DND-41 (cell line): ENCODE measurements around the gene TCERG1L.

Experiments
- ATAC-seq: fragments of 200-7000 bp; cut with Tn5 transposase; 3 replicates; pipeline ENCODE4 v1.9.1; 2021; ENCODE audit warnings: low read depth; ENCODE audit not compliant: insufficient read depth
- DNase-seq: peaks from one replicate; pipeline ENCODE4 v3.0.0-alpha.2; 2020
- H2AFZ ChIP-seq: 2 replicates; pipeline ENCODE4 v1.6.0; 2012; ENCODE audit warnings: low read depth, low read length
- H3K27ac ChIP-seq: 2 replicates; pipeline ENCODE4 v1.5.1; 2012; ENCODE audit warnings: low read length, inconsistent platforms
- H3K27me3 ChIP-seq: fragments of 200-600 bp; sonication (generic); 2 replicates; pipeline ENCODE4 v1.6.0; 2012; ENCODE audit warnings: low read length, mild to moderate bottlenecking, inconsistent platforms; ENCODE audit not compliant: insufficient read depth, poor library complexity
- H3K36me3 ChIP-seq: 2 replicates; pipeline ENCODE4 v1.5.1; 2012; ENCODE audit warnings: low read length, inconsistent platforms; ENCODE audit not compliant: insufficient read depth
- H3K4me1 ChIP-seq: 2 replicates; pipeline ENCODE4 v1.5.1; 2012; ENCODE audit warnings: mild to moderate bottlenecking, low read length; ENCODE audit not compliant: insufficient read depth
- H3K4me2 ChIP-seq: 2 replicates; pipeline ENCODE4 v1.6.0; 2012; ENCODE audit warnings: mild to moderate bottlenecking, moderate library complexity, low read length, inconsistent platforms; ENCODE audit not compliant: insufficient read depth
- H3K4me3 ChIP-seq, 2 experiments: fragments of 200-600 bp in 1 of 2; shearing (Covaris generic) in 1 of 2; 2 replicates each; pipeline ENCODE4 v1.5.1; 2012 to 2016; ENCODE audit warnings: inconsistent platforms in 2 of 2, low read length in 2 of 2, mild to moderate bottlenecking in 2 of 2, low read depth in 1 of 2, moderate library complexity in 1 of 2
- H3K79me2 ChIP-seq: 2 replicates; pipeline ENCODE4 v1.6.0; 2012; ENCODE audit warnings: low read length, inconsistent platforms; ENCODE audit not compliant: insufficient read depth
- H3K9ac ChIP-seq: 2 replicates; pipeline ENCODE4 v1.6.0; 2012; ENCODE audit warnings: low read depth, mild to moderate bottlenecking, inconsistent platforms, low read length, moderate library complexity
- H3K9me3 ChIP-seq: 2 replicates; pipeline ENCODE4 v1.5.1; 2012; ENCODE audit warnings: low read length, moderate library complexity, mild to moderate bottlenecking, inconsistent platforms; ENCODE audit not compliant: insufficient read depth, severe bottlenecking
- H4K20me1 ChIP-seq: 2 replicates; pipeline ENCODE4 v1.6.0; 2012; ENCODE audit warnings: low read length; ENCODE audit not compliant: insufficient read depth
- EZH2 ChIP-seq: IDR thresholded peaks from 3 replicates; pipeline ENCODE4 v1.6.1; 2012; ENCODE audit warnings: borderline replicate concordance, low read depth, mild to moderate bottlenecking, moderate library complexity, low read length, inconsistent platforms; ENCODE audit not compliant: severe bottlenecking
- TF ChIP-seq, protein P1 (sequence below): IDR thresholded peaks from 2 replicates; pipeline ENCODE4 v1.5.1; 2012; ENCODE audit warnings: borderline replicate concordance, low read length, moderate library complexity, mild to moderate bottlenecking; ENCODE audit not compliant: poor library complexity, severe bottlenecking; ENCODE audit errors: extremely low read depth

Gene TCERG1L

DNA sequence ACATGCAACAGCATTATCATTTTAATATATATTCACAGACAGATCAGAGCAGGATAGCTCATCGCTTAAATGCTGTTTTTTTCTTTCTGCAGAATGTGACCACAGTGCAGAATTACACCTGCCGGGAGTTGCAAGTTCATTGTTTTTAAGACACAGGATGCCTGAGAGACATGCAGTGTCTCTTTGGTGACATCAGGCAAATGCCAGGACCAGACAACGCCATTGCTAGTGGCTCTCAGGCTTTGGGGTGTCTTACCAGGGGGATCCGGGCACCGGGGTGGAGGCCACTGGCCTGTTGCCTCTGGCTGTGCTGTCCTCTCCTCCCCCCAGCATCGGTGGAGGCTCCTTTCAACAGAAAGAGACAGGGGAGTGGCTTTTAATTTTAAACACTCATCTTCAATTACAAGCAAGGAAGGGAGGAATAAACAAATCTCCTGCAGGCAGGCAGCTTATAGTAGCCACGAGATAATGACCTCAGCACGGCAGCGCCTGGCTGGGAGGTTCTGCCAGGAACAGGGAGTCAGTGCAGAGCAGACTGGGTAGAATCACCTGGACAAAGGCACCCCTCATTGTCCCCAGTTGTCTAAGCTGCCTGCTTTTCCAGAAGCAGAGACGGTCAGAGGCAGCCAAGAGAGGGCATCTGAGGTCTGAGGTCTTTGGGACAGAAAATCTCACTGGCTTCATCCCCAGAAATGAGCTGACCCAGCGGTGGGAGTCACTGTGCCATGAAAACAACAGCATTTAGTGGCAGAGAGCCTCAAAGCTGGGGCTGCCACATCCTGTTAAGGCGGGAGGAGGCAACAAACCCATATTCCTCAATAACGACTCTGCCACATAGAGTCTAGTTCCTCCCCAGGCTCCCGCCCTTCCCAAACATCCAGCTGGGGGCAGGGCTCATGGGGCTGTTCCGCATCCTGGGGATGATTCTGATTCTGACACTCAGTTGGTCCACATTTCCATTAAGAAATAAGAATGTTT, 148.4 kb downstream of the TCERG1L start:
- Histone ChIP-seq H3K27me3 (no peaks in the 10 kb centered on the region), H3K4me2 (no peak overlapping the region), H2AFZ (no peak overlapping the region), H4K20me1 (no peaks in the 10 kb centered on the region), H3K36me3 (no peaks in the 10 kb centered on the region), H3K4me3 (no peak overlapping the region), H3K9me3 (no peaks in the 10 kb centered on the region), H3K9ac (no peak overlapping the region), H3K79me2 (no peaks in the 10 kb centered on the region), H3K4me1 (no peaks in the 10 kb centered on the region), H3K27ac (no peak overlapping the region)
- TF ChIP-seq, protein P1, sequence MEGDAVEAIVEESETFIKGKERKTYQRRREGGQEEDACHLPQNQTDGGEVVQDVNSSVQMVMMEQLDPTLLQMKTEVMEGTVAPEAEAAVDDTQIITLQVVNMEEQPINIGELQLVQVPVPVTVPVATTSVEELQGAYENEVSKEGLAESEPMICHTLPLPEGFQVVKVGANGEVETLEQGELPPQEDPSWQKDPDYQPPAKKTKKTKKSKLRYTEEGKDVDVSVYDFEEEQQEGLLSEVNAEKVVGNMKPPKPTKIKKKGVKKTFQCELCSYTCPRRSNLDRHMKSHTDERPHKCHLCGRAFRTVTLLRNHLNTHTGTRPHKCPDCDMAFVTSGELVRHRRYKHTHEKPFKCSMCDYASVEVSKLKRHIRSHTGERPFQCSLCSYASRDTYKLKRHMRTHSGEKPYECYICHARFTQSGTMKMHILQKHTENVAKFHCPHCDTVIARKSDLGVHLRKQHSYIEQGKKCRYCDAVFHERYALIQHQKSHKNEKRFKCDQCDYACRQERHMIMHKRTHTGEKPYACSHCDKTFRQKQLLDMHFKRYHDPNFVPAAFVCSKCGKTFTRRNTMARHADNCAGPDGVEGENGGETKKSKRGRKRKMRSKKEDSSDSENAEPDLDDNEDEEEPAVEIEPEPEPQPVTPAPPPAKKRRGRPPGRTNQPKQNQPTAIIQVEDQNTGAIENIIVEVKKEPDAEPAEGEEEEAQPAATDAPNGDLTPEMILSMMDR, result no peak
- peak; percentile 55; the same call in 2 of the 3 replicates for ATAC-seq
- peak; percentile 15 for DNase-seq

DNA sequence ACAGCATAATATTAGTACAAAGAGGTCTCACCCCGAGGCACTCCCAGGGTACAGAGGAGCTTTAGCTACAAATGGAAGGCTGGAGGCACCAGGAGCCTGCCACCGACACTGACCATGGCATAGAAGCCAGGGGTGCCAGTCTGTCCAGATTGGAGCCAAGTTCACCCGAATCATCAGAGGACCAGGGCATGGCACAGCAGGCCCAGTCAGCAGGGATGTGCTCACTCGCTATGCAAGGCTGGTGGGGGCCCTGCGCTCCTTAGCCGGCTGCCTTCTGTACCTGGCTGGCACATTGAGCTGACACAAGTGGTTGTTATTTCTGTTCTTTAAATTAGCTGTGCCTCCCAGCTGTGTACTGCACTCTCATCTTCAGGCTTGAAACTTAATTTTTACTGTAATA, 149.3 kb downstream of the TCERG1L start:
- H3K4me3 ChIP-seq, result no peak overlapping the region
- no peak overlapping the region for H3K27ac ChIP-seq
- DNase-seq (no peak), ATAC-seq (no peak)
- H3K36me3 ChIP-seq, result no peaks in the 10 kb centered on the region
- H3K4me1 ChIP-seq, result no peaks in the 10 kb centered on the region
- TF ChIP-seq, protein P1, result no peak
- no peak for TF ChIP-seq EZH2
- H3K9me3 ChIP-seq, result no peaks in the 10 kb centered on the region
- H3K79me2 ChIP-seq, result no peaks in the 10 kb centered on the region
- H3K27me3 ChIP-seq, result no peaks in the 10 kb centered on the region
- H3K4me2 ChIP-seq, result no peak overlapping the region
- H2AFZ ChIP-seq, result no peak overlapping the region
- no peaks in the 10 kb centered on the region for H4K20me1 ChIP-seq
- H3K9ac ChIP-seq, result no peak overlapping the region

DNA sequence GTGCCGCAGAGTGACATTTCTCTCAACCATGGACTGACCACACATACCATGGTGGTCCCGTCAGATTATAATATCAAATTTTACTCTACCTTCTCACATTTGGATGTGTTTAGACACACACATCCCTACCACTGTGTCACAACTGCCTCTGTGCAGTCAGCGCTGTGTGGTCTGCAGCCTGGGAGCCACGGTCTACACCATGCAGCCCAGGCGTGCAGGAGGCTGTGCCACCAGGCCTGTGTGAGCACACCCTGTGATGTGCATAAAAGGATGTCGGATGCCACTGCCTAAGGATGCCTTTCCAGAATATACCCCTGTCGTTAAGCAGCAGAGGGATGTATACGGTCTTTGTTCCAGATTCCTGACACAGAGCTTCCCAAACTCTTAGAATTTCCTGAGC, 150.4 kb downstream of the TCERG1L start:
- no peaks in the 10 kb centered on the region for H3K4me1 ChIP-seq
- H4K20me1 ChIP-seq, result no peaks in the 10 kb centered on the region
- DNase-seq, result no peak
- TF ChIP-seq, protein P1, result no peak
- TF ChIP-seq EZH2, result no peak
- no peak overlapping the region for H3K4me2 ChIP-seq
- no peak overlapping the region for H2AFZ ChIP-seq
- H3K79me2 ChIP-seq, result no peaks in the 10 kb centered on the region
- H3K27me3 ChIP-seq, result no peaks in the 10 kb centered on the region
- H3K9ac ChIP-seq, result no peak overlapping the region
- no peak for ATAC-seq
- no peaks in the 10 kb centered on the region for H3K36me3 ChIP-seq
- H3K27ac ChIP-seq, result no peak overlapping the region
- no peak overlapping the region for H3K4me3 ChIP-seq
- no peaks in the 10 kb centered on the region for H3K9me3 ChIP-seq
